ENCODE results near the gene NCOA1. TPM values are rescaled to one million over a fixed set of nuclear protein-coding genes. Genes with fewer than 3 reads are reported as not detected.

NCOA1 gene
- polyA plus RNA-seq, 1 of the 3 experiments (the other 2 are of a cell fraction), result 10.7 TPM

- H3K9me3 ChIP-seq, result no peaks in the 10 kb centered on the region
- ChIA-PET CTCF (interaction anchor here (1.2 kb wide), 1 partner anchor 23 kb away, joined by 3 read pairs; no protein-coding TSS in a partner anchor), POLR2A (no interaction called here)
- no peaks in the 10 kb centered on the region for H3K79me2 ChIP-seq (ENCODE audit: insufficient read depth)
- no peak overlapping the region for H2AFZ ChIP-seq (ENCODE audit: low read depth)
- H3K4me2 ChIP-seq, result peak overlapping the region; percentile 6; the same call in 1 of the 2 replicates
- H3F3A ChIP-seq (replicated peaks; ENCODE audit: insufficient read depth), result peaks cover 34% of the 10 kb centered on the region
- H3K27me3 ChIP-seq (ENCODE audit: insufficient read depth), result no peaks in the 10 kb centered on the region
- H3K36me3 ChIP-seq (replicated peaks in 1 of 2; ENCODE audit: control insufficient read depth in 1 of 2, insufficient read depth in 2 of 2, low read length in 1 of 2), result peaks cover 19 to 52% of the 10 kb centered on the region in 2 experiments
- H3K4me1 ChIP-seq (ENCODE audit: control insufficient read depth in 1 of 2, insufficient read depth in 2 of 2, low read depth in 1 of 2, low read length in 1 of 2), result peaks cover 4 to 19% of the 10 kb centered on the region in 2 experiments; a peak in 3 of 4 replicates
- H3K9me2 ChIP-seq, result no peaks in the 10 kb centered on the region
- H3K27ac ChIP-seq (ENCODE audit: low read depth in 2 of 2, low read length in 1 of 2), result peak overlapping the region; percentile 47 to 58; a peak in 3 of 4 replicates
- H3K4me3 ChIP-seq (ENCODE audit: low read depth in 2 of 2, low read length in 1 of 2), result no peak overlapping the region
- TF ChIP-seq FOSL2 (IDR thresholded peaks at IDR 0.05; ENCODE audit: borderline replicate concordance, low read depth) (peak; percentile 63; the same call in 1 of the 2 replicates), JUND (IDR thresholded peaks at IDR 0.05) (peak; percentile 51), RXRA (IDR thresholded peaks at IDR 0.05; ENCODE audit: borderline replicate concordance, low read depth) (no peak)
- no peak for DNase-seq
- no peak overlapping the region; the same call in 1 of the 2 replicates for H3K9ac ChIP-seq
- H4K20me1 ChIP-seq (ENCODE audit: insufficient read depth), result no peaks in the 10 kb centered on the region
- 31% methylated on average over 3 of the region's 3 CpGs for WGBS (ENCODE audit: low lambda C conversion rate)
These were observed 217.6 kb downstream of the NCOA1 start for GRCh38 chr2:24708537-24709152.

- Histone ChIP-seq H2AFZ (ENCODE audit: low read depth) (no peak overlapping the region), H3K36me3 (replicated peaks in 1 of 2; ENCODE audit: control insufficient read depth in 1 of 2, insufficient read depth in 2 of 2, low read length in 1 of 2) (peaks cover 26 to 58% of the 10 kb centered on the region in 2 experiments), H3K27ac (ENCODE audit: low read depth in 2 of 2, low read length in 1 of 2) (no peak overlapping the region), H4K20me1 (ENCODE audit: insufficient read depth) (no peaks in the 10 kb centered on the region), H3K9me3 (no peaks in the 10 kb centered on the region), H3K9ac (no peak overlapping the region), H3K27me3 (ENCODE audit: insufficient read depth) (no peaks in the 10 kb centered on the region), H3K4me2 (no peak overlapping the region), H3K4me3 (ENCODE audit: low read depth in 2 of 2, low read length in 1 of 2) (no peak overlapping the region), H3K4me1 (ENCODE audit: control insufficient read depth in 1 of 2, insufficient read depth in 2 of 2, low read depth in 1 of 2, low read length in 1 of 2) (peaks cover 4 to 19% of the 10 kb centered on the region in 2 experiments; a peak in 3 of 4 replicates), H3F3A (replicated peaks; ENCODE audit: insufficient read depth) (peaks cover 34% of the 10 kb centered on the region), H3K9me2 (no peaks in the 10 kb centered on the region), H3K79me2 (ENCODE audit: insufficient read depth) (no peaks in the 10 kb centered on the region)
- ChIA-PET CTCF (interaction anchor here (1.0 to 1.4 kb wide), 2 partner anchors 21 to 30 kb away, joined by 3 to 4 read pairs; no protein-coding TSS in a partner anchor), POLR2A (no interaction called here)
- no peak for TF ChIP-seq RFX5 (IDR thresholded peaks at IDR 0.05; ENCODE audit: low read length)
- TF ChIP-seq, protein P1, sequence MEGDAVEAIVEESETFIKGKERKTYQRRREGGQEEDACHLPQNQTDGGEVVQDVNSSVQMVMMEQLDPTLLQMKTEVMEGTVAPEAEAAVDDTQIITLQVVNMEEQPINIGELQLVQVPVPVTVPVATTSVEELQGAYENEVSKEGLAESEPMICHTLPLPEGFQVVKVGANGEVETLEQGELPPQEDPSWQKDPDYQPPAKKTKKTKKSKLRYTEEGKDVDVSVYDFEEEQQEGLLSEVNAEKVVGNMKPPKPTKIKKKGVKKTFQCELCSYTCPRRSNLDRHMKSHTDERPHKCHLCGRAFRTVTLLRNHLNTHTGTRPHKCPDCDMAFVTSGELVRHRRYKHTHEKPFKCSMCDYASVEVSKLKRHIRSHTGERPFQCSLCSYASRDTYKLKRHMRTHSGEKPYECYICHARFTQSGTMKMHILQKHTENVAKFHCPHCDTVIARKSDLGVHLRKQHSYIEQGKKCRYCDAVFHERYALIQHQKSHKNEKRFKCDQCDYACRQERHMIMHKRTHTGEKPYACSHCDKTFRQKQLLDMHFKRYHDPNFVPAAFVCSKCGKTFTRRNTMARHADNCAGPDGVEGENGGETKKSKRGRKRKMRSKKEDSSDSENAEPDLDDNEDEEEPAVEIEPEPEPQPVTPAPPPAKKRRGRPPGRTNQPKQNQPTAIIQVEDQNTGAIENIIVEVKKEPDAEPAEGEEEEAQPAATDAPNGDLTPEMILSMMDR (IDR thresholded peaks at IDR 0.05), result no peak
- no peak for TF ChIP-seq MEF2A (IDR thresholded peaks at IDR 0.05; ENCODE audit: borderline replicate concordance, low read depth)
- no peak for TF ChIP-seq SMC3 (IDR thresholded peaks at IDR 0.05; ENCODE audit: low read depth, low read length)
- TF ChIP-seq FOXJ3 (CRISPR knock-in tag; IDR thresholded peaks at IDR 0.05), result no peak
- TF ChIP-seq, protein P2, sequence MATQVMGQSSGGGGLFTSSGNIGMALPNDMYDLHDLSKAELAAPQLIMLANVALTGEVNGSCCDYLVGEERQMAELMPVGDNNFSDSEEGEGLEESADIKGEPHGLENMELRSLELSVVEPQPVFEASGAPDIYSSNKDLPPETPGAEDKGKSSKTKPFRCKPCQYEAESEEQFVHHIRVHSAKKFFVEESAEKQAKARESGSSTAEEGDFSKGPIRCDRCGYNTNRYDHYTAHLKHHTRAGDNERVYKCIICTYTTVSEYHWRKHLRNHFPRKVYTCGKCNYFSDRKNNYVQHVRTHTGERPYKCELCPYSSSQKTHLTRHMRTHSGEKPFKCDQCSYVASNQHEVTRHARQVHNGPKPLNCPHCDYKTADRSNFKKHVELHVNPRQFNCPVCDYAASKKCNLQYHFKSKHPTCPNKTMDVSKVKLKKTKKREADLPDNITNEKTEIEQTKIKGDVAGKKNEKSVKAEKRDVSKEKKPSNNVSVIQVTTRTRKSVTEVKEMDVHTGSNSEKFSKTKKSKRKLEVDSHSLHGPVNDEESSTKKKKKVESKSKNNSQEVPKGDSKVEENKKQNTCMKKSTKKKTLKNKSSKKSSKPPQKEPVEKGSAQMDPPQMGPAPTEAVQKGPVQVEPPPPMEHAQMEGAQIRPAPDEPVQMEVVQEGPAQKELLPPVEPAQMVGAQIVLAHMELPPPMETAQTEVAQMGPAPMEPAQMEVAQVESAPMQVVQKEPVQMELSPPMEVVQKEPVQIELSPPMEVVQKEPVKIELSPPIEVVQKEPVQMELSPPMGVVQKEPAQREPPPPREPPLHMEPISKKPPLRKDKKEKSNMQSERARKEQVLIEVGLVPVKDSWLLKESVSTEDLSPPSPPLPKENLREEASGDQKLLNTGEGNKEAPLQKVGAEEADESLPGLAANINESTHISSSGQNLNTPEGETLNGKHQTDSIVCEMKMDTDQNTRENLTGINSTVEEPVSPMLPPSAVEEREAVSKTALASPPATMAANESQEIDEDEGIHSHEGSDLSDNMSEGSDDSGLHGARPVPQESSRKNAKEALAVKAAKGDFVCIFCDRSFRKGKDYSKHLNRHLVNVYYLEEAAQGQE (IDR thresholded peaks at IDR 0.05; ENCODE audit: low read depth, low read length), result no peak
- no peak for TF ChIP-seq FOXM1 (IDR thresholded peaks at IDR 0.05; ENCODE audit: low read depth)
- TF ChIP-seq MXI1 (IDR thresholded peaks at IDR 0.05; ENCODE audit: low read depth, low read length), result no peak
- TF ChIP-seq SIN3A (IDR thresholded peaks at IDR 0.05; ENCODE audit: borderline replicate concordance, low read depth, low read length), result no peak
- 94% methylated on average over 6 of the region's 6 CpGs for WGBS (ENCODE audit: low lambda C conversion rate)
- no peak for DNase-seq
These were observed 219.8 kb downstream of the NCOA1 start for GRCh38 chr2:24710806-24711205.
